ENCODE results near the gene PIAS1.
"Not testable (repeated sequence)": the region's sequence is repeated elsewhere in the genome, so short reads cannot be mapped to it uniquely, and the experiment has no call there.

The PIAS1 gene

DNA sequence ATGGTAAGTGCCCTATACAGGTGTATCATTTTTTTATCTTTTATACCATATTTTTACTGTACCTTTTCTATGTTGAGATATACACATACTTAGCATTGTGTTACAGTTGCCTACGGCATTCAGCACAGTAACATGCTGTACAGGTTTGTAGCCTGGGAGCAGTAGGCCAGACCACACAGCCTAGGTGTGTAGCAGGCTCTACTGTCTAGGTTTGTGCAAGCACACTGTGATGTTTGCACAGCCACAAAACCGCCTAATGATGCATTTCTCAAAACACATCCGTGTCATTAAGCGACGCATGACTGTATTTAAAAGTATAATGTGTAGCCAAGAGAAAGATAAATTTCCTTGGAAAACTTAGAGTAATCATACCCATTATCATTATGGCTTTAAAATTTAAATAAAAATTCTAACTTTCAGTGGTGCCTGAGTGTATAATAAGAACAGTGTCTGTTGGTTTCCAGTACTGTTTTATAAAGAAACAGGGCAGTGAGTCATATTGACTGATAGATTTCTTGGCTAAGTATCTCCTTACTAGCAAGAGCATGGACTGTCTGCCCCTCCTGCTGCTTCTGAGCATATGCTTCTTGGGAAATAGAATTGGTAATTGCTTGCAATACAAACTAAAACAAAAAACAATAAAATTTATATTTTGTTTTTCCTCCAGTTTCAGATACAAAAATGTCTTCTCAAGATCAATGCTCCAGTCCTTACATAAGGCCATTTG is 132.7 kb downstream of the PIAS1 start:
- DNase-seq, result no peak

DNA sequence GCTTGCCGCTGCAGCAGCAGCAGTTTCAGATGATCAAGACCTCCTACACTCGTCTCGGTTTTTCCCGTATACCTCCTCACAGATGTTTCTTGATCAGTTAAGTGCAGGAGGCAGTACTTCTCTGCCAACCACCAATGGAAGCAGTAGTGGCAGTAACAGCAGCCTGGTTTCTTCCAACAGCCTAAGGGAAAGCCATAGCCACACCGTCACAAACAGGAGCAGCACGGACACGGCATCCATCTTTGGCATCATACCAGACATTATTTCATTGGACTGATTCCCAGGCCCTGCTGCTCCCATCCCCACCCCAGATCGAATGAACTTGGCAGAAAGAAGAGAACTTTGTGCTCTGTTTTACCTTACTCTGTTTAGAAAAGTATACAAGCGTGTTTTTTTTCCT is 133.4 kb downstream of the PIAS1 start:
- DNase-seq, result no peak

- no peak for DNase-seq
These were observed 134.5 kb downstream of the PIAS1 start for GRCh38 chr15:68188647-68189046.

- DNase-seq, result no peak
These were observed 135.9 kb downstream of the PIAS1 start for GRCh38 chr15:68190048-68190447.

- DNase-seq, result no peak
These were observed 137.4 kb downstream of the PIAS1 start for GRCh38 chr15:68191555-68191954.

- DNase-seq, result no peak
These were observed 138.0 kb downstream of the PIAS1 start for GRCh38 chr15:68192117-68192516.

GRCh38 chr15:68192804-68193486 is 138.8 kb downstream of the PIAS1 start:
- no peak for DNase-seq

- DNase-seq, result no peak
These were observed 141.4 kb downstream of the PIAS1 start for GRCh38 chr15:68195336-68196112.

- DNase-seq, result no peak
These were observed 142.5 kb downstream of the PIAS1 start for GRCh38 chr15:68196445-68197169.

DNA sequence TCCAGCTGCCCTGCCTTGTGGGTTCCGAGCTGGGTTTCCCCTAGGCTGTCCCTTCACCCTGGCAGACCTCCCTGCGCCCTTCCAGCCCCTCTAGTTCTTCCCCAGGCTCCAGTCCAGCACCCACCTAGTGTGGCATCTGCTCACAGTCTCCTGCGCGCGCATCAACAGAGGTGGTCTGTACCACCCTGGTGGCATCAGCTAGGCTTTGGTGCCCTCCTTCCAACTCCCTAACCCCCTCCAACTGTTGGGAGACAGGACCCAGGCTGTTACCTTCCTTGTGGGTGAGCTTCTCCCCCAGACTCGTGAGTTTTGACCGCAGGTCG is 143.0 kb downstream of the PIAS1 start:
- no peak for DNase-seq

GRCh38 chr15:68197661-68198437 is 143.7 kb downstream of the PIAS1 start:
- DNase-seq, result no peak

DNA sequence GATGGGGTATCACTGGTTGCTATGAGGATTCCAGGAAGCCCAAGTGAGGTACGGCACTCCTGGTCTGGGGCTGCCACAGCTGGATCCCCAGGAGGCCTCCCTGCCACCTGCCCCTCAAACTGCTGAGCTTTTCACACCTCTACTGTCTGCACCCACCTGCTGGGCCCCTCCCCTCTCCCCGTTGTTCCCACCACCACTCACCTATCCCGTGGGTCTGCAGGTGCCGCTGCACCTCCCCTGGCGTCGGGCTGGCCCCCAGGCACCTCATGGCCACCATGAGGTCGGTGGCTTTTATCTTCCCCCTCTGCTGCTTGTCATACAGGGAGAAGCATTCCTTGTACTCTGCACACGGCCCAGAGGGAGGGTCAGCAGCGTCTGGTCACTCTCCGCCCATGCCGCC is 145.2 kb downstream of the PIAS1 start:
- DNase-seq, result no peak

GRCh38 chr15:68200016-68200861 is 146.1 kb downstream of the PIAS1 start:
- DNase-seq, result no peak

GRCh38 chr15:68201153-68201878 is 147.2 kb downstream of the PIAS1 start:
- DNase-seq, result no peak

- DNase-seq, result no peak
These were observed 147.8 kb downstream of the PIAS1 start for GRCh38 chr15:68201879-68202261.

DNA sequence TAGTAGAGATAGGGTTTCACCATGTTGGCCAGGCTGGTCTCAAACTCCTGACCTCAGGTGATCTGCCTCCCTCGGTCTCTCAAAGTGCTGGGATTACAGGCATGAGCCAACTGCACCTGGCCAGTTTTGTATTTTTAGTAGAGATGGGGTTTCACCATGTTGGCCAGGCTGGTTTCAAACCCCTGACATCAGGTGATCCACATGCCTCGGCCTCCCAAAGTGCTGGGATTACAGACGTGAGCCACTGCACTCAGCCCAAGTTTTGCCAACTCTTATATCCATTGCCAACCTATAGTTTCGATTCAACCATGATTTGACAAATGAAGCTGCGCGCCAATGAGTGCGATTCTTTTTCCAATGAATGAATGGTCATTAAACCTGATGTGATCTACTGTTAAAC is 148.9 kb downstream of the PIAS1 start:
- not testable (repeated sequence) for DNase-seq

DNA sequence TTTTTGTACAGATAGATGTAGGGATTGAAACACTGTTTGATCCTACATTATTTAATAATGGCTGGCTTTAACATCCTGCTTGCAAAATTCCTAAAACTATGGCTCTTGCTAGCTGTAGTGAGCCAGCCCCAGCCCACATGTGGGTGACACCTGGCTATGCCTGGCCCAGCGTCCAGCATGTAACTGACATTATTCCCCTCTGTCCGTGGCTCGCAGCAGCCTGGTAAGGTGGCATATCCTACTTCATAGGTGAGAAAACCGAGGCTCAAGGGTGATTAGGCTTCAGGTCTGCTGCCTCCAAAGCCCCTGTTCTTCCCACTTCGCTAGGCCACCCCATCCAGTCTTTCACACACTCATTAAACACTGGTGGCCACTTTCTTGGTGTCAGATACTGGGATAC is 149.4 kb downstream of the PIAS1 start:
- DNase-seq, result no peak

GRCh38 chr15:68203956-68204355 is 149.8 kb downstream of the PIAS1 start:
- no peak for DNase-seq

DNA sequence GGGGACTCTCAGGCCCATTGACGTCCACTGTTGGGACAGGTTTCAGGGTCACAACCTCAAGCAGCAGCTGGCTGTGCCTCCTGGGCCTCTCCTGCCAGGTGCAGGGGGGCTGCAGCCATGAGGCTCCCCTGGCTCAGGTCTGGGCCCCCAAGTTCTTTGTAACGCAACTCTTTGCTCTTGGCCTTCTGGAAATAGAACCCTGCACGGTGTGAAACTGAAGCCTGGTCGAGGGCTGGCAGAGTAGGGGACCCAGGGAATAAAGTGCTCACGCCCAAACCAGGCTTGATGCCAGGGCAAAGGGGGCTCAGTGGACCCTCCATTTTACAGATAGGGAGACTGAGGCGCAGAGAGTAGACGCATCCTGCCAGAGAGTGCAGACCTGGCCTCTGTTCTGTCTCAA is 150.2 kb downstream of the PIAS1 start:
- DNase-seq, result no peak

GRCh38 chr15:68204776-68205557 is 150.9 kb downstream of the PIAS1 start, which contains the start of gene CALML4:
CALML4 (minus strand) TSS chr15:68205332; CDS start chr15:68205247, 85 bp downstream.
- no peak for DNase-seq

Data from NCI-H1436 (cell line).